HCT116 (cell line): ENCODE data around the gene MUC21. TPM values are rescaled to one million over a fixed set of nuclear protein-coding genes. Genes with fewer than 3 reads are reported as not detected.

Experiments
- ATAC-seq: fragments of 200-7000 bp; cut with Tn5 transposase; 2 replicates; pipeline ENCODE4 v1.9.1; 2020; ENCODE audit warnings: mild to moderate bottlenecking, moderate library complexity
- BruUV-seq: library from RNA; stranded (reverse); fragments of 400-500 nt; replicated peaks from 2 replicates; lab custom pipeline; 2021; lab: Mats Ljungman, UMichigan
- CTCF ChIA-PET: fragments of 300-600 bp; sonication (Branson Sonifier 250); formaldehyde crosslinking; loops from one replicate; lab custom pipeline; 2021; ENCODE audit warnings: antibody characterized with exemption; lab: Charles Lee
- POLR2A ChIA-PET: fragments of 300-600, 350-600 bp; sonication (Branson Sonifier 250); formaldehyde crosslinking; loops from one replicate; lab custom pipeline; 2021; ENCODE audit warnings: antibody characterized with exemption; lab: Charles Lee
- RAD21 ChIA-PET, 2 experiments: fragments of 300-600 bp; sonication (Branson Sonifier 250); formaldehyde crosslinking; loops; one replicate each; lab custom pipeline; 2023; ENCODE audit warnings: low total read pairs in 2 of 2; ENCODE audit not compliant: uncharacterized antibody in 2 of 2, unreplicated experiment in 2 of 2, low non-redundant PET in 1 of 2; lab: Charles Lee
- DNase-seq: peaks from one replicate; pipeline ENCODE4 v3.0.0-alpha.2; 2010; ENCODE audit warnings: low read depth, low spot score
- H2AFZ ChIP-seq: fragments of 200-600 bp; shearing (Covaris generic), sonication (generic); 2 replicates; pipeline ENCODE4 v1.6.1; 2017; ENCODE audit warnings: low read depth, mixed run types, mixed read lengths, antibody characterized with exemption, low read length; ENCODE audit not compliant: poor library complexity, severe bottlenecking
- H3K27ac ChIP-seq: 2 replicates; pipeline ENCODE4 v1.5.1; 2012; ENCODE audit warnings: low read depth, low read length
- H3K27me3 ChIP-seq: fragments of 200-600 bp; sonication (generic); 2 replicates; pipeline ENCODE4 v1.6.1; 2016; ENCODE audit warnings: mixed run types, low read length, mixed read lengths; ENCODE audit not compliant: insufficient read depth
- H3K36me3 ChIP-seq, 2 experiments: fragments of 200-500 bp in 1 of 2; fragments of 200-600 bp in 1 of 2; sonication (Bioruptor generic) in 1 of 2; sonication (generic) in 1 of 2; 2 replicates each; pipeline versions ENCODE4 v1.5.1 to v1.6.1; 2014 to 2016; ENCODE audit warnings: low read length in 2 of 2, inconsistent platforms in 1 of 2, mixed read lengths in 1 of 2, mixed run types in 1 of 2; ENCODE audit not compliant: insufficient read depth in 2 of 2, control insufficient read depth in 1 of 2
- H3K4me1 ChIP-seq, 2 experiments: fragments of 200-600 bp in 1 of 2; sonication (generic) in 1 of 2; 2 replicates each; pipeline versions ENCODE4 v1.5.1 to v1.6.1; 2012 to 2017; ENCODE audit warnings: low read length in 2 of 2, inconsistent platforms in 1 of 2, mild to moderate bottlenecking in 1 of 2, mixed read lengths in 1 of 2, mixed run types in 1 of 2, moderate library complexity in 1 of 2; ENCODE audit not compliant: insufficient read depth in 2 of 2, control insufficient read depth in 1 of 2
- H3K4me2 ChIP-seq: fragments of 200-600 bp; sonication (generic); 2 replicates; pipeline ENCODE4 v1.6.1; 2017; ENCODE audit warnings: mixed run types, low read length, mixed read lengths
- H3K4me3 ChIP-seq, 2 experiments: fragments of 200-600 bp in 1 of 2; sonication (generic) in 1 of 2; replicated peaks in 1 of 2; 2 replicates each; pipeline ENCODE4 v1.5.1; 2011 to 2016; ENCODE audit warnings: low read length in 2 of 2, control low read depth in 1 of 2, low read depth in 1 of 2, mild to moderate bottlenecking in 1 of 2, mixed read lengths in 1 of 2, mixed run types in 1 of 2
- H3K79me2 ChIP-seq: fragments of 200-600 bp; sonication (generic); 2 replicates; pipeline ENCODE4 v1.6.1; 2017; ENCODE audit warnings: mild to moderate bottlenecking, mixed run types, low read length, moderate library complexity, mixed read lengths; ENCODE audit not compliant: insufficient read depth
- H3K9ac ChIP-seq: fragments of 200-600 bp; sonication (generic); 2 replicates; pipeline ENCODE4 v1.6.1; 2016; ENCODE audit warnings: low read length, mixed read lengths
- H3K9me2 ChIP-seq: fragments of 200-600 bp; sonication (generic), shearing (Covaris generic); 2 replicates; pipeline ENCODE4 v1.6.1; 2017; ENCODE audit warnings: mixed run types, mild to moderate bottlenecking, moderate library complexity; ENCODE audit not compliant: insufficient read depth
- H3K9me3 ChIP-seq, 2 experiments: fragments of 200-500 bp in 1 of 2; fragments of 200-600 bp in 1 of 2; sonication (Bioruptor generic) in 1 of 2; sonication (generic) in 1 of 2; 2 replicates each; pipeline ENCODE4 v1.6.1; 2014 to 2017; ENCODE audit warnings: low read length in 2 of 2, mixed read lengths in 2 of 2, inconsistent platforms in 1 of 2, low read depth in 1 of 2, mild to moderate bottlenecking in 1 of 2, mixed run types in 1 of 2, moderate library complexity in 1 of 2; ENCODE audit not compliant: control insufficient read depth in 1 of 2, insufficient read depth in 1 of 2
- H4K20me1 ChIP-seq: fragments of 200-600 bp; sonication (generic), shearing (Covaris generic); 2 replicates; pipeline ENCODE4 v1.6.1; 2017; ENCODE audit warnings: mixed run types, mild to moderate bottlenecking, moderate library complexity; ENCODE audit not compliant: insufficient read depth
- ATF3 ChIP-seq: IDR thresholded peaks from 2 replicates; pipeline ENCODE4 v1.6.1; 2012
- CBX3 ChIP-seq: IDR thresholded peaks from 2 replicates; pipeline ENCODE4 v1.6.1; 2012; ENCODE audit warnings: low read depth
- CEBPB ChIP-seq: IDR thresholded peaks from 2 replicates; pipeline ENCODE4 v1.6.1; 2012; ENCODE audit warnings: low read depth
- ELF1 ChIP-seq: IDR thresholded peaks from 2 replicates; pipeline ENCODE4 v1.6.1; 2012; ENCODE audit warnings: low read depth, borderline replicate concordance
- EZH2 ChIP-seq: fragments of 200-600 bp; sonication (generic); IDR thresholded peaks from 2 replicates; pipeline ENCODE4 v1.6.1; 2017; ENCODE audit warnings: antibody characterized with exemption, mixed run types
- POLR2A ChIP-seq: IDR thresholded peaks from 2 replicates; pipeline ENCODE4 v1.7.0; 2011; ENCODE audit warnings: borderline replicate concordance; ENCODE audit not compliant: insufficient read depth, insufficient read length; ENCODE audit errors: extremely low read depth
- RAD21 ChIP-seq: IDR thresholded peaks from 2 replicates; pipeline ENCODE4 v1.6.1; 2012; ENCODE audit warnings: low read depth, mild to moderate bottlenecking
- SRF ChIP-seq: IDR thresholded peaks from 2 replicates; pipeline ENCODE4 v1.6.1; 2012; ENCODE audit warnings: low read depth
- TCF7L2 ChIP-seq: IDR thresholded peaks from 2 replicates; pipeline ENCODE4 v1.7.0; 2011; ENCODE audit warnings: borderline replicate concordance, inconsistent platforms; ENCODE audit not compliant: insufficient read depth, insufficient read length; ENCODE audit errors: extremely low read depth
- ZFX ChIP-seq: fragments of 450-650 bp; IDR thresholded peaks from 2 replicates; pipeline ENCODE4 v1.6.1; 2017
- intact Hi-C: fragments of 100-400 bp; cut with micrococcal nuclease; formaldehyde crosslinking; loops from 2 replicates; pipeline ENCODE4 v1.10.0; 2022
- total RNA-seq: library from RNA; stranded (reverse); gene quantifications from one replicate; pipeline ENCODE4 v1.2.1, GENCODE V29; 2021; ENCODE audit not compliant: unreplicated experiment
- TF ChIP-seq, protein P1 (sequence below): IDR thresholded peaks from 2 replicates; pipeline ENCODE4 v1.6.1; 2012; ENCODE audit warnings: low read depth
- TF ChIP-seq, protein P2 (sequence below): IDR thresholded peaks from 2 replicates; pipeline ENCODE4 v1.6.1; 2011; ENCODE audit warnings: mild to moderate bottlenecking, low read length, moderate library complexity; ENCODE audit not compliant: insufficient replicate concordance; ENCODE audit errors: extremely low read depth
- TF ChIP-seq, protein P3 (sequence below): IDR thresholded peaks from 2 replicates; pipeline ENCODE4 v1.6.1; 2012

MUC21 gene
- total RNA-seq, 1 experiment from 2014 or later = not detected

- no peaks in the 10 kb centered on the region for H3K9me2 ChIP-seq
- CTCF ChIA-PET = no interaction called here
- POLR2A ChIA-PET = no interaction called here
- H3K79me2 ChIP-seq = no peaks in the 10 kb centered on the region
- H2AFZ ChIP-seq = no peak overlapping the region
- H3K27me3 ChIP-seq = no peaks in the 10 kb centered on the region
- no peak for ATAC-seq
- H3K36me3 ChIP-seq = no peaks in the 10 kb centered on the region
- H3K4me3 ChIP-seq = no peak overlapping the region
- no peaks in the 10 kb centered on the region for H3K4me1 ChIP-seq
- no peak overlapping the region for H3K4me2 ChIP-seq
- DNase-seq = no peak
- no TSS peak for BruUV-seq
- H3K9me3 ChIP-seq = no peaks in the 10 kb centered on the region
- no peak overlapping the region for H3K9ac ChIP-seq
- H3K27ac ChIP-seq = no peak overlapping the region
- intact Hi-C loops = no loop called here
- TF ChIP-seq ELF1 = no peak
- TF ChIP-seq CEBPB = no peak
- no peak for TF ChIP-seq ATF3
- no peak for TF ChIP-seq TCF7L2
- no peak for TF ChIP-seq EZH2
- no peak for TF ChIP-seq CBX3
- TF ChIP-seq, protein P1, sequence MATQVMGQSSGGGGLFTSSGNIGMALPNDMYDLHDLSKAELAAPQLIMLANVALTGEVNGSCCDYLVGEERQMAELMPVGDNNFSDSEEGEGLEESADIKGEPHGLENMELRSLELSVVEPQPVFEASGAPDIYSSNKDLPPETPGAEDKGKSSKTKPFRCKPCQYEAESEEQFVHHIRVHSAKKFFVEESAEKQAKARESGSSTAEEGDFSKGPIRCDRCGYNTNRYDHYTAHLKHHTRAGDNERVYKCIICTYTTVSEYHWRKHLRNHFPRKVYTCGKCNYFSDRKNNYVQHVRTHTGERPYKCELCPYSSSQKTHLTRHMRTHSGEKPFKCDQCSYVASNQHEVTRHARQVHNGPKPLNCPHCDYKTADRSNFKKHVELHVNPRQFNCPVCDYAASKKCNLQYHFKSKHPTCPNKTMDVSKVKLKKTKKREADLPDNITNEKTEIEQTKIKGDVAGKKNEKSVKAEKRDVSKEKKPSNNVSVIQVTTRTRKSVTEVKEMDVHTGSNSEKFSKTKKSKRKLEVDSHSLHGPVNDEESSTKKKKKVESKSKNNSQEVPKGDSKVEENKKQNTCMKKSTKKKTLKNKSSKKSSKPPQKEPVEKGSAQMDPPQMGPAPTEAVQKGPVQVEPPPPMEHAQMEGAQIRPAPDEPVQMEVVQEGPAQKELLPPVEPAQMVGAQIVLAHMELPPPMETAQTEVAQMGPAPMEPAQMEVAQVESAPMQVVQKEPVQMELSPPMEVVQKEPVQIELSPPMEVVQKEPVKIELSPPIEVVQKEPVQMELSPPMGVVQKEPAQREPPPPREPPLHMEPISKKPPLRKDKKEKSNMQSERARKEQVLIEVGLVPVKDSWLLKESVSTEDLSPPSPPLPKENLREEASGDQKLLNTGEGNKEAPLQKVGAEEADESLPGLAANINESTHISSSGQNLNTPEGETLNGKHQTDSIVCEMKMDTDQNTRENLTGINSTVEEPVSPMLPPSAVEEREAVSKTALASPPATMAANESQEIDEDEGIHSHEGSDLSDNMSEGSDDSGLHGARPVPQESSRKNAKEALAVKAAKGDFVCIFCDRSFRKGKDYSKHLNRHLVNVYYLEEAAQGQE = no peak
- TF ChIP-seq, protein P2, sequence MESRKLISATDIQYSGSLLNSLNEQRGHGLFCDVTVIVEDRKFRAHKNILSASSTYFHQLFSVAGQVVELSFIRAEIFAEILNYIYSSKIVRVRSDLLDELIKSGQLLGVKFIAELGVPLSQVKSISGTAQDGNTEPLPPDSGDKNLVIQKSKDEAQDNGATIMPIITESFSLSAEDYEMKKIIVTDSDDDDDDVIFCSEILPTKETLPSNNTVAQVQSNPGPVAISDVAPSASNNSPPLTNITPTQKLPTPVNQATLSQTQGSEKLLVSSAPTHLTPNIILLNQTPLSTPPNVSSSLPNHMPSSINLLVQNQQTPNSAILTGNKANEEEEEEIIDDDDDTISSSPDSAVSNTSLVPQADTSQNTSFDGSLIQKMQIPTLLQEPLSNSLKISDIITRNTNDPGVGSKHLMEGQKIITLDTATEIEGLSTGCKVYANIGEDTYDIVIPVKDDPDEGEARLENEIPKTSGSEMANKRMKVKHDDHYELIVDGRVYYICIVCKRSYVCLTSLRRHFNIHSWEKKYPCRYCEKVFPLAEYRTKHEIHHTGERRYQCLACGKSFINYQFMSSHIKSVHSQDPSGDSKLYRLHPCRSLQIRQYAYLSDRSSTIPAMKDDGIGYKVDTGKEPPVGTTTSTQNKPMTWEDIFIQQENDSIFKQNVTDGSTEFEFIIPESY = no peak
- no peak for TF ChIP-seq RAD21
- TF ChIP-seq SRF = no peak
- TF ChIP-seq, protein P3, sequence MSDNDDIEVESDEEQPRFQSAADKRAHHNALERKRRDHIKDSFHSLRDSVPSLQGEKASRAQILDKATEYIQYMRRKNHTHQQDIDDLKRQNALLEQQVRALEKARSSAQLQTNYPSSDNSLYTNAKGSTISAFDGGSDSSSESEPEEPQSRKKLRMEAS = no peak
- no peak for TF ChIP-seq ZFX
- TF ChIP-seq POLR2A = no peak
- RAD21 ChIA-PET = no interaction called here
- no peaks in the 10 kb centered on the region for H4K20me1 ChIP-seq
These were observed 7.0 kb downstream of the MUC21 start for GRCh38 chr6:30990422-30991086.
